GM12873 (cell line): Measurements from ENCODE around the gene TAF7L.

Source experiments
- CTCF ChIP-seq: IDR thresholded peaks from 2 replicates; pipeline ENCODE4 v1.5.1; 2012; ENCODE audit warnings: low read depth, mild to moderate bottlenecking, moderate library complexity, low read length, control low read depth; ENCODE audit not compliant: insufficient read depth; ENCODE audit errors: missing control alignments

The TAF7L gene

GRCh38 chrX:101263766-101264165 lies 27.4 kb downstream of the TAF7L start:
- no peak for TF ChIP-seq CTCF

- no peak for TF ChIP-seq CTCF
Observed at GRCh38 chrX:101262590-101262989, 28.5 kb downstream of the TAF7L start.

- TF ChIP-seq CTCF: peak; percentile 39
Observed at GRCh38 chrX:101260435-101260834, 30.7 kb downstream of the TAF7L start.

DNA sequence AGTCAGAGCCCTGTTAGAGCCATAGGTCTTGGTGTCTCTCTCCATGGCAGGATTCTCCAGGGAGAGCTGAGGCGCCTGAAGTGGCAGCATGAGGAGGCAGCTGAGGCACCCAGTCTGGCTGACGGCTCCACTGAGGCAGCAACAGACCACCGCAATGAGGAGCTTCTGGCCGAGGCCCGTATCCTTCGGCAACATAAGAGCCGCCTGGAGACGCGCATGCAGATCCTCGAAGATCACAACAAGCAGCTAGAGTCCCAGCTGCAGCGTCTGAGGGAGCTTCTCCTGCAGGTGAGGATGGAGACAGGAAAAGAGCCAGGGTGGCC lies 32.9 kb downstream of the TAF7L start:
- TF ChIP-seq CTCF: no peak

DNA sequence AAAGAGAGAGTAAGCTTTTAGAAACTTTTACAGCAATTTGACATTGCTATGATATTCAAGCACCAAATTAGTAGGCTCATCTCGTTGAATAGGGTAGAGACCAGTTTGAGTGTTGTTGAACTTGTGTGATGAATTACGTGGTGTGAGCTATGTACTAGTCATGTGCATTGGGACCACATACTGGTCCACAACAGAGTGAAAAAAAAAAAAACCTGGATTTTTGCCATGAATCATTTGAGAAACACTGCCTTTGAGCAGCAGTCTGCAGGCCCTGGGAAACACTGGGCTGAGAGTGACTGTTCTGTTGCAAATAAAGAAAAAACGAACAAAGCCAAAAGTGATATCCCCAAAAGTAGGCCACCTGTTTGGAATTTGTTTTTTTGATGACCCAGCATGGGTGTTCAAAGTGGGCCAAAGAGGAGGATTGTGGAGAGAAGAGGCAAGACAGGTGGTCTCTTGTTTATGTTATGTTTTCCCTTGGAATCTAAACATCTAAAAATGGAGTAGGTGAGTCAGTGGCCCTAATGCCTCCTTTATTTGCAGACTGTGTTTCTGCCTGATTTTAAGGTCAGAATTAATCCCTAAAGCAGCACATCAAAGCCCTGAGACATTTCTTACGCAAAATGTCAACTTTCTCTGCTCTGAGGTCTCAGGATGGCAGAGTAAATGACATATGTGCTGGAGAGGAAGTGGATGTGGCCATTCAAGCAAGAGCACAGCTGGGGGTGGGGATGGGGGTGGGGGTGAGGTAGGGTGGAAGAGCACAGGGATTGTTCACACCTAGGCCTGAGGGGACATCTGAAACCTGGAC lies 33.5 kb downstream of the TAF7L start:
- TF ChIP-seq CTCF: no peak

DNA sequence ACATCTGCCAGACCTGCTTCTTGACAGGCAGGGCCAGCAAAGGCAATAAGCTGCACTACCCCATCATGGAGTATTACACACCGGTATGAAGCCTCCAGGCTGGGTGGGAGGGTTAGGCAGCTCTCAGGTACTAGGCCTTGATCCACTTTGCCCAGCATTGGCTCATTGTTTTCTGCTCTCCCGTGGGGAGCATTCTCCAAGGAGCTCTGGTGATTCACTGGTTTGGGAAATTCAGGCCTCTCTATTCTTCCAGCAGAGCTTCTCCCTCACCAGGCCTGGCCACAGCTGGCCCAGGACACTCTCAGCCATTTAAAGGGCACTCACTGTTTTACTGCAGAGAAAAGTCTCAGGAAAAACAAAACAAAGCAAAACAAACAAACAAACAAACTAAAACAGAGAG lies 38.5 kb downstream of the TAF7L start:
- TF ChIP-seq CTCF: no peak

DNA sequence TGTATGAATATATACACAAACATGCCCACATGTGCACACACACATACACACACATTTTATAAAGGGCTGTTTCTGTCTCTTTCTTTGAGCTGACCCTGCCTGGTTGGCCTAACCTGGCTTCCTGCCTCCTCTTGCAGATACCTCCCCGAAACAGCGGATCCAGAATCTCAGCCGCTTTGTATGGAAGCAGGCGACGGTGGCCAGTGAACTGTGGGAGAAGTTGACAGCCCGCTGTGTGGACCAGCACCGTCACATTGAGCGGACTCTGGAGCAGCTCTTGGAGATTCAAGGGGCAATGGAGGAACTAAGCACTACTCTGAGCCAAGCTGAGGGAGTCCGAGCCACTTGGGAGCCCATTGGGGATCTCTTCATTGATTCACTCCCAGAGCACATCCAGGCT lies 49.6 kb downstream of the TAF7L start:
- TF ChIP-seq CTCF: no peak

- no peak for TF ChIP-seq CTCF
Observed at GRCh38 chrX:101237041-101237440, 54.1 kb downstream of the TAF7L start.
